Measurements from ENCODE around the gene CLSTN2. TPM values are rescaled to one million over a fixed set of nuclear protein-coding genes. Genes with fewer than 3 reads are reported as not detected.

The CLSTN2 gene
- total and polyA plus RNA-seq, 2 of the 8 experiments (the other 6 are each of a cell fraction or from before 2014, with no cell fraction given): 0.39 to 0.52 TPM

DNA sequence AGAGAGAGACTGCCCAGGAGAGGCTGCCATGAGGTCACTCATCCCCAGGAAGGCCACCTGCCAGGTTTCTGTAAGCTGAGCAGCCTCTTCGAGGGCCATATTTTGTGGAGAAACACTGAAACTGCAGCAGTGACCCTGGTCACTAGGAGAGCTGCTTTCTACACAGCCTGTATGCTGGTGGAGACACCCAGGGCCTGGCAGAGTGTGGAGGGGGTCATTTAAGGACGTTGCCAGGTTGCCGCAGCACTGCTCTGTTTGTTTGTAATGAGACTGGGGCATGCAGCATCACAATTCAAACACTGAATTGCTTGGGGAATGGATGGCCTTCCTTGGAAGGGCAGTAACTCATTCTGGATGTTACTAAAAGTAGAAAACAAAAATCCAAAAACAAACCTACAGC, 638.0 kb downstream of the CLSTN2 start:
- no peak overlapping the region for H3K56ac ChIP-seq (replicated peaks; ENCODE audit: insufficient read length, low read depth, low read length)
- no peak overlapping the region for H3K9ac ChIP-seq (replicated peaks in 1 of 4; ENCODE audit: extremely low read depth in 1 of 4, low read depth in 3 of 4, low read length in 3 of 4)
- H2BK120ac ChIP-seq (replicated peaks; ENCODE audit: low read depth, low read length): no peak overlapping the region
- H3K36me3 ChIP-seq (ENCODE audit: control insufficient read depth in 2 of 4, insufficient read depth in 4 of 4, low read length in 3 of 4): no peaks in the 10 kb centered on the region; a peak in 2 of 8 replicates
- H3K27ac ChIP-seq (ENCODE audit: low read depth, low read length): no peak overlapping the region
- no peak overlapping the region for H2BK20ac ChIP-seq (ENCODE audit: low read length)
- no peak overlapping the region for H3K23ac ChIP-seq (ENCODE audit: insufficient read length)
- H3K4ac ChIP-seq (replicated peaks; ENCODE audit: insufficient read length, low read depth, low read length): no peak overlapping the region
- no peaks in the 10 kb centered on the region for H3K79me2 ChIP-seq (ENCODE audit: control insufficient read depth in 1 of 2, insufficient read depth in 2 of 2, low read length in 2 of 2)
- H3K23me2 ChIP-seq (ENCODE audit: low read depth, low read length): peaks cover 2% of the 10 kb centered on the region; the same call in 1 of the 2 replicates
- no peak overlapping the region; the same call in 1 of the 2 replicates for H3K18ac ChIP-seq (ENCODE audit: extremely low read depth, low read length)
- no peak overlapping the region for H4K5ac ChIP-seq (ENCODE audit: insufficient read length, low read depth, low read length)
- 82% methylated on average over 3 of the region's 3 CpGs; no CpG with 5 or more reads in 1 of the 2 experiments for WGBS, 2 experiments (ENCODE audit: extremely low coverage in 1 of 2, insufficient coverage in 1 of 2, insufficient read length in 1 of 2, insufficient replicate concordance in 2 of 2, low coverage in 1 of 2, low lambda C conversion rate in 2 of 2, missing lambda C conversion rate in 1 of 2)
- FAIRE-seq (no peak), DNase-seq (ENCODE audit: low read depth in 1 of 2, low spot score in 2 of 2) (no peak)
- H2BK15ac ChIP-seq (ENCODE audit: low read length): no peak overlapping the region
- H4K8ac ChIP-seq (ENCODE audit: extremely low read depth, insufficient read depth, low read length): no peak overlapping the region
- H2BK5ac ChIP-seq (ENCODE audit: low read depth, low read length): no peak overlapping the region
- no peaks in the 10 kb centered on the region for H3K4me1 ChIP-seq (replicated peaks in 1 of 4; ENCODE audit: control insufficient read depth in 3 of 4, insufficient read depth in 4 of 4, low read length in 3 of 4)
- H3K9me3 ChIP-seq (ENCODE audit: insufficient read depth in 2 of 2, low read depth in 1 of 2, low read length in 1 of 2): no peaks in the 10 kb centered on the region
- no peaks in the 10 kb centered on the region for H3K27me3 ChIP-seq (replicated peaks in 1 of 4; ENCODE audit: control insufficient read depth in 3 of 4, extremely low read depth in 1 of 4, insufficient read depth in 3 of 4, low read length in 3 of 4)
- no peak overlapping the region for H2BK12ac ChIP-seq (ENCODE audit: low read depth, low read length)
- H2AFZ ChIP-seq (ENCODE audit: low read length): no peak overlapping the region
- no peaks in the 10 kb centered on the region for H4K20me1 ChIP-seq (replicated peaks in 1 of 2; ENCODE audit: control insufficient read depth in 1 of 2, insufficient read depth in 2 of 2, low read length in 2 of 2)
- H3K79me1 ChIP-seq (ENCODE audit: low read depth, low read length): no peaks in the 10 kb centered on the region
- ChIA-PET CTCF (ENCODE audit: partially characterized antibody) (interaction anchor here (0.6 to 1.1 kb wide), 3 partner anchors 13 to 480 kb away, joined by 3 to 4 read pairs (median 3); no protein-coding TSS in a partner anchor), POLR2A (ENCODE audit: partially characterized antibody) (no interaction called here)
- H3K4me2 ChIP-seq (ENCODE audit: insufficient read depth in 1 of 2, low read depth in 2 of 2, low read length in 2 of 2): no peak overlapping the region
- H2AK5ac ChIP-seq (ENCODE audit: low read depth, low read length): no peak overlapping the region
- no peak overlapping the region for H3K4me3 ChIP-seq (ENCODE audit: extremely low read depth in 1 of 4, insufficient read depth in 2 of 4, low read depth in 3 of 4, low read length in 4 of 4)
- H3K14ac ChIP-seq (ENCODE audit: insufficient read length): no peak overlapping the region
- H4K91ac ChIP-seq (replicated peaks; ENCODE audit: insufficient read length, low read length): no peak overlapping the region
- TF ChIP-seq KDM5A (IDR thresholded peaks at IDR 0.05; ENCODE audit: low read length): no peak
- TF ChIP-seq CREB1 (IDR thresholded peaks at IDR 0.05): no peak
- no peak for TF ChIP-seq ASH2L (IDR thresholded peaks at IDR 0.05; ENCODE audit: low read length)
- no peak for TF ChIP-seq NANOG (IDR thresholded peaks at IDR 0.05; ENCODE audit: insufficient read depth, low read depth, low read length, poor library complexity, severe bottlenecking)
- TF ChIP-seq TCF12 (IDR thresholded peaks at IDR 0.05; ENCODE audit: low read depth, low read length): no peak
- TF ChIP-seq BRCA1 (IDR thresholded peaks at IDR 0.05; ENCODE audit: low read depth, low read length): no peak
- no peak for TF ChIP-seq POLR2AphosphoS5 (IDR thresholded peaks at IDR 0.05; ENCODE audit: low read depth, low read length)
- no peak for TF ChIP-seq BACH1 (IDR thresholded peaks at IDR 0.05; ENCODE audit: low read length)
- TF ChIP-seq GTF2F1 (IDR thresholded peaks at IDR 0.05; ENCODE audit: borderline replicate concordance, low read depth, low read length): no peak
- TF ChIP-seq, protein P1, sequence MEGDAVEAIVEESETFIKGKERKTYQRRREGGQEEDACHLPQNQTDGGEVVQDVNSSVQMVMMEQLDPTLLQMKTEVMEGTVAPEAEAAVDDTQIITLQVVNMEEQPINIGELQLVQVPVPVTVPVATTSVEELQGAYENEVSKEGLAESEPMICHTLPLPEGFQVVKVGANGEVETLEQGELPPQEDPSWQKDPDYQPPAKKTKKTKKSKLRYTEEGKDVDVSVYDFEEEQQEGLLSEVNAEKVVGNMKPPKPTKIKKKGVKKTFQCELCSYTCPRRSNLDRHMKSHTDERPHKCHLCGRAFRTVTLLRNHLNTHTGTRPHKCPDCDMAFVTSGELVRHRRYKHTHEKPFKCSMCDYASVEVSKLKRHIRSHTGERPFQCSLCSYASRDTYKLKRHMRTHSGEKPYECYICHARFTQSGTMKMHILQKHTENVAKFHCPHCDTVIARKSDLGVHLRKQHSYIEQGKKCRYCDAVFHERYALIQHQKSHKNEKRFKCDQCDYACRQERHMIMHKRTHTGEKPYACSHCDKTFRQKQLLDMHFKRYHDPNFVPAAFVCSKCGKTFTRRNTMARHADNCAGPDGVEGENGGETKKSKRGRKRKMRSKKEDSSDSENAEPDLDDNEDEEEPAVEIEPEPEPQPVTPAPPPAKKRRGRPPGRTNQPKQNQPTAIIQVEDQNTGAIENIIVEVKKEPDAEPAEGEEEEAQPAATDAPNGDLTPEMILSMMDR (IDR thresholded peaks at IDR 0.05; ENCODE audit: control extremely low read depth in 1 of 3, insufficient read depth in 1 of 3, low read depth in 1 of 3, low read length in 3 of 3): no peak
- TF ChIP-seq TBP (IDR thresholded peaks at IDR 0.05; ENCODE audit: low read depth, low read length): no peak
- no peak for TF ChIP-seq HDAC2 (IDR thresholded peaks at IDR 0.05; ENCODE audit: borderline replicate concordance in 1 of 2, low read depth in 2 of 2, low read length in 2 of 2)
- no peak for TF ChIP-seq SP4 (IDR thresholded peaks at IDR 0.05; ENCODE audit: low read length)

Data from H1 (cell line).